Measurements from ENCODE around the gene CHCHD6.

CHCHD6 gene

DNA sequence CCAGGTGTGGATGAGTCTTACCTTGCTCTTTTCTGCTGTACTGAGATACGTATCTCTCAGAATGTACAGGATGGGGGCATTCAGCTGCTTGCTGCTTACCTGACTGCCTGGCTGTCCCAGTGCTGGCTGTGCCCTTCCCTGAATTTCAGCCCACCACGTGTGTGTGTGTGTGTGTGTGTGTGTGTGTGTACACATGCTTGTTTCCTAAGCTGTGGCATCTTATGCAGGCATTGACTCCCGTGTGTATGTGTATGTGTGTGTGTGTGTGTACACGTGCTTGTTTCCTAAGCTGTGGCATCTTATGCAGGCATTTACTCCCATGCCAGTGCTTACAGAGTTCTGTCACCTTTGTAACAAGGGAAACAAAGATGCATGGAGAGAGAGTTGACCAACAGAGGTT is 218.4 kb downstream of the CHCHD6 start:
- DNase-seq (ENCODE audit: low spot score) = no peak

DNA sequence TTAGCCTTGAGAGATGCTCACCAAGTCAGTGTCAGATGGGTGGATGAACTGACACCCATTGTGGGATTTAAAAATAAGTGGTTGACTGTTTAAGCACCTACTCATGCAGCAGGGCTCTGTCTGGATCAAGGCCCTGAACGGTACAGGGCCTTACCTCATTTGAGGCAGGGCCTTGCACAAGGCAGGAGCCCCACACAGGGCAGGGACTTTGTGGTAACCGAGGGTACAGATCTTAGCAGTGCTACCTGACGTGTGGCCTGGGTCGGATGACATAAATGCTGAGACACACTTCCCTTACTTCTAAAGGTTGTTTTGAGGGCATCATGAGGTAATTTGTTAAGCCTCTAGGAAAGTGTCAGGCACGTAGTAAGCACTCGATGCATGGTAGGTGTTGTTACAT is 219.4 kb downstream of the CHCHD6 start:
- DNase-seq (ENCODE audit: low spot score) = no peak

DNA sequence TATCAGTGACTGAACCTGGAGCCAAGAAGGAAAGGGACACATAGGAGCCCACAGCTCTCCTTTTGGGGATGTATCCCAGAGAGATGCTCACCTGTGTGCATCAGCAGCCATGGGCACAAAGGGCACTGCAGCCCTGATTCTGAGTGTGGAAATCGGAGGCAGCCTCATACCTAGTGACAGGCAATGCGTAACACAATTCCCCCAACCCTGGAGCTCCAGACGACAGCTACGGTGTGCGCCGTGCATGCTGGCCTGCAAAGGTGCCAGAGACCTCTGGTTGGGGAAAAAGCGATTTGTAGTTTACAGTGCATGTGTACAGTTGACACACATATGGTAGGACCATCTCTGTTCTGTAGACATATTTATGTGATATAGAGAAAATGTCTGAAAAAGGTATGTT is 219.9 kb downstream of the CHCHD6 start:
- DNase-seq (ENCODE audit: low spot score) = no peak

DNA sequence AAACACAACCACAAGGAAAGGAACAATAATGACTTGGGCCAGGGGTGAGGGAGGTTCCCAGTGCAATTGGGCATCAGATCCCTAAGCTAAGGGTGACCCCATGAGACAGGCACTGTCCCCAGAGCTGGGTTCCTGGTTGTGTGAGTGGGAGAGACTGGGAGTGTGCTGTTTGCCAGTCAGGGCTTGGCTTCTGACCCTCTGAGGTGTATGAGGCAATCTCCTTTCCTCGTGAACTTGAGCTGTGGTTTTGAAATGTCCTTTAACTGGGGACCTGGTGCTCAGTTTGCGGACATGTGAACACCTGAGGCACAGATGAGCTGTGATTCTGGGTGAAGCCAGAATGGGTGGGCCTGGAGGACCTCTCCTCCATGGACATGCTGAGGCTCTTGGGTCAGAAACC is 220.4 kb downstream of the CHCHD6 start:
- no peak for DNase-seq (ENCODE audit: low spot score)

DNA sequence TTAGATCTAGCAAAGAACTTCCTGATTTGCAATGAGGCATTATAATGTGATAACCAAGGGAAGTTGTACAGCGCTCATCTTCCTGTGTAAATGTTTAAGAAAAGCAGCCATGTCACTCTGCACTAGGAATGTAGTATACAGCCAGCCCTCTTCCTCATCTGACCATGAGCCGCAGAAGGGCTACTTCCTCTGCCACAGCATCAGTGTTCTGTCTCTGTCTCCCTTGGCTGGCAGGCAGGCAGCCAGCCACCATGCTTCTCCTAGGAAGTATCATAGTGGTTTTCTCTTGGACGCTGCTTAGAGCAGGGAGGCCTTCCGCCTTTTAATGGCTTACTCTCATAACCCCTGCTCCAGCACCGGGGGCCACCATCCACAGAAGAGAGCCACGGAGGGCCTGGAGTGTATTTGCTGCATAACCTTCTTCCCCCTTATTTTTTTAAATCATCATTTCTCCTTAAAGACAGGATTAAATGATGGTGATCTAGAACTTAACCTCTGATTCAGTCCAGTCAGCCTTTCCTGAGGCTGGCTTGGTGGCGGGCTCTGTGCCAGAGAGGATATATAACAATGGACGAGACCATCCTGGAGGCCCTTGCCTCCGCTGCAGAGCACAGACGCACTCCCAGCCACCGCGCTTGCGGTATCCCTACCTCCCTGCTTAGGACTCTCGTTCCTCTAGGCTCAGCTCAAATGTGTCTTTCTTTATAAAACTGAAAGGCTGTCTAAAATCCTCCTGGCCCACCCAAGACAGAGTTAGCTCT is 221.6 kb downstream of the CHCHD6 start:
- no peak for DNase-seq (ENCODE audit: low spot score)

DNA sequence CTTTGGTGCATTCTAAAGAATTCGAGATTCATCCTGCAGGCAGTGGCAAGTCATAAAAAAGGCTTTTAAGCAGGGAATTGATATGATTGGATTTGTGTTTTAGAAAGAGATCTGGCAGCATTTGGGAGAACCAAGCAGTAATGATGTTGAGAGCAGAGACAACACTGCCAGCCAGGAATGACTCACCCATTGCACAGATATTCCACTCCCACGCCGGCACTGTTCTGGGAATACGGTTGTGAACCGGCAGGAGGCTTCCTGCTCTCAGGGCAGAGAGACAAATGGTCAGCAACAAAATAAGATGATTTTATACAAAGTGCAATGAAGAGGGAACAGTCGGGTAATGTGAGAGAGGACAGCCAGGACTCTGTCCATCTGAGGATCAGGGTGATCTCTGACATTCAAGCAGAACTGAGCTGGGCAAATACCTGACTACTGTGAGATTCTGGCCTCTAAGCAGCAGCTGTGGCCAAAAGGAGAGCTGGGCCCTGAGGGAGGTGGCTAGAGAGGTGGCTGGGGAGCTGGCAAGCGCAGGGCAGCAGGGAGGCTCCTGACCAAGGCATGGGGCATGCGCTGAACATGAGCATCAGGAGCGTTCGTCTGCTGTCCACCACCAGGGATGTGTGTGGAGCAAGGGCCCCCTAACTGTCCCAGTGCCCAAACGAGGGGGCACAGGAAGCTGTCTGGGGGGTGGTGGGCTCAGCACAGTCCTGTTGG is 222.8 kb downstream of the CHCHD6 start:
- peak; percentile 94 for DNase-seq (ENCODE audit: low spot score)

DNA sequence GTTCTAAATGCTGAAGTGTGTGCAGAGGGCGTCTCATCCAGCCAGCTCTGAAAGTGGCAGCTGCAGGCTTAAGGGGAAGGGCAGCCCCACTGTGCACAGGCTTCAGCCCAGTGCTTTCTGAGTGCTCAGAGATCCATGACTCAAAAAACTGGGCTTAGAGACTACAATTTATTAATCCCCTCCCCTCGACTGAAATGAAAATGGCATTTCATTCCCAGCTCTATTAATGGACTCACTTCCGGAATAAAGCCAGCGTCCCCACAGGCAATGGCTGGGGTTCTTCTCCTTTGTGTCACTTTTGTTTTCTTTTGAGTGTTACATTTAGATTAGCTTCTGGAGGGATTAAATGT is 223.3 kb downstream of the CHCHD6 start:
- no peak for DNase-seq (ENCODE audit: low spot score)

DNA sequence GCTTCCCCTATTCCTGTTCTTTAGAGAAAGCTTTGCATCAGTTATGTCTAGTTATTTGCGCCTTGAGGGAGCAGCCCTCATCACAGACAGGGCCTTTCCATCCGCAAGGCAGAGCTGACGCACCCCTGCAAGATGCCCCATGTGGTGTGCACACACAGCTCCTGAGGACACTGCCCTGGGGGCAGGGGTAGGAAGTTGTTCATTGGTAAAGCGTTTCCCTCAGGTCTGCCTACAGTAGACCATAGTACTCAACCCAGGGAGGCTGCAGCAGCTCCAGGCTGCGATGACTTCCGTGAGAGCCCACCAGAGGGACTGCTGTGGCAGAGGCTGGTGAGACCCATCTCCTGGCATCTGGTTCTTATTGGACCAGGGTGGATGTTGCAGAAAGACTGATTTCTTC is 223.8 kb downstream of the CHCHD6 start:
- DNase-seq (ENCODE audit: low spot score) = no peak

DNA sequence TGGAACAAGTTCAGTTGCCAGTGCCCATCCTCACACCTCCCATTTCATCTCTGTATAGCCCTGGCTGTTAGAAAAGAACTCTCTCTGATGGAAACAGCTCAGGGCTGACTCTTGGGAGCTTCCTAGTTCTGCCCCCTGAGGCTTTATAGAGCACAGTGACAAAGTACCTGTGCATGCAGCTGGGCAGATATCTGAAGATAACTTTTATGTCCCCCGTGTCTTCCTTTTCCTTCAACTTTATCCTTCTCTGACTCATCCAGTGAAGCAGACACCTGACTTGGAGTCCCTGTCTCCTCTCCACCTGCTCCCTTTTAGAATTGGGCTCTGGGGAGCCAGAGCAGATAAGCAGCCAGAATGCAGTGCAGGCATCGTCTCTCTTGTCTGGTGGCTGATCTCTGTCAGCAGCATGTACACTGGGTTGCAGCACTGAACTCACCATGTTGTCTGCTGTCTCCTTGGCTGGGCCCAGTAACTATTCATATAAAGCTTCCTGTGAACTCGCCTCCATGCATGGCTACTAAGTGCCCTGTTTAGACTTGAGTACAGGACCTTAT is 225.0 kb downstream of the CHCHD6 start:
- no peak for DNase-seq (ENCODE audit: low spot score)

DNA sequence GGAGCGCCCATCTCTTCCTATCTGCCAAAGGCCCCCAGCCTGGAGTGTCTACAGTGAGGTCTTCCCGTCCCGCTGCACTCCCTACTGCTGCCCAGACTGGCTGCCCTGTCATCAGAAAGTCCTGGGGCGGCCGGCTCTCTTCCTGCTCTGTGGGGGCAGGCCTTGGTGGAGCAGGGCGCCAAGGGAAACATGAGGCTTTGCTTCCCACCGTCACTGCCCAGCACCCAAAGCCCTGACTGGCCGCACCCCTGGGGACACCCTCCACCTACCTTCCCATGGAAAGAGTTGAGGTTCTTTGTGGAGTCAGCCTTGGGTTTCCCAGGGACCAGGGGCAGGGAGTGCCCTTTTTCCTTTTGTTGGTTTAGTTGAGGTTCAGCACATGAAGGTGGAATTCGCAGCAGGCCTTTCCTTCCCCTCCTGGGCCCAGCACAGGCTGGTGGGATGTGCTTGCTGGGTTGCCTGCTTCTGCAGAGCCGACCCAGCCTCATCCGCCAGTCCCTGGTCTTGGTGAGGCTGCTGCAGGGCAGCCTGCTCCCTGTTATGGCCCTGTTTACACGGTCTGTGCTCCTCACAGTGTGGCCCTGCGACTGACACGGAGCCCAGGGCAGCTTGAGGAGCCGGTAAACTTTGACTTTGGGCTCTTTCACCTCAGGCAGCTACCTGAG is 227.0 kb downstream of the CHCHD6 start:
- no peak for DNase-seq (ENCODE audit: low spot score)

DNA sequence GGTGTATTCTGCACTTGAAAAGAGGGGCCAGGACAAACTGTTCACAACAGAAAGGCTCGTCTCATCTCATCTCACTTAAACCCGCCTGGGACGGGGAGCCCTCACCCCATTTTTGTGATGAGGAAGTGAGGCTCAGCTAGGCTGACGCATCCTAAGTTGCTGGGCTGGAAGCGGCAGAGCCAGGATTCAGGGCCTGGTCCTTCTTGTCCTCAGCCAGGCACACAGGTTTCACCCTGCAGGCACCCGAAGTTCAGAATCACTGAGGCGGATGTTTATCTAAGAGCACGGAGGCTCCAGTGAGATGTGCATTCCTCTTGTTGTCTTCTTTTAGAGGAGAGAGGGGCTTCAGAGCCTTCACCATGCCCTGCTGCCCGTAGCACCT is 227.8 kb downstream of the CHCHD6 start:
- no peak for DNase-seq (ENCODE audit: low spot score)

DNA sequence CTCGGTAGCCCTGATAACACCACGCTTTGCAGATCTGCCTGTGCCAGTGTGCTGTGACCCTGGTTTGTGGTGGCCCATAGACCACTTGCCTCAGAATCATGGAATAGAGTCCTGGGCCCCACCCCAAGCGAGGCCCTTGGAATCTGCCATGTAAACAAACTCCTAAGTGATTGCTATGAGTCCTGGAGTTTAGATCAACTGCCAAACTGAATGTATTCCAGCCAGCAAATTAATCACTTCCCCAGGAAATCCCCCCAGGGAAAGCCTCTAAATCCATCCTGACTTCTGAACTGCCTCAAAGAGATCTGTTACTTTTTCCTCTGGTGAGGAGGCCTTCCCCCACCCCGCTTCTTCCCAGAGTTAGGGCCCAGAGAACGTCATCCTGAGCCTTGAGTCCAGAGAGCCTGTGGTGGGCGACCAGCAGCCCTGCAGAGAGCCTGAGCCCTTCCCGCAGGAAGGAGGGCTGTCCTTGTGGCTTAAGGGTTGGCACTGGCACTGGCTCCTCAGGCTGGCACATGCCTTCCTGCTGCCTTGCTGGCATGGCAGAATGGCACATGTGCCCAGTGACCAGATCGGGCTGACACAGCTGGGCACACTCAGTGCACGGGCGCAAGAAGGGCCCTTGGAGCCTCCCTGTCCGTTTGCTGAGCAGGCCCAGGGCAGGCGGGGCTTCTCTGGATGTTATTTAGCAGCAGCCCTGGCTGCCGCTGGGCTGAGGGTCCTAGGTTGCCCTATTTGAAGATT is 228.3 kb downstream of the CHCHD6 start:
- DNase-seq (ENCODE audit: low spot score) = no peak

DNA sequence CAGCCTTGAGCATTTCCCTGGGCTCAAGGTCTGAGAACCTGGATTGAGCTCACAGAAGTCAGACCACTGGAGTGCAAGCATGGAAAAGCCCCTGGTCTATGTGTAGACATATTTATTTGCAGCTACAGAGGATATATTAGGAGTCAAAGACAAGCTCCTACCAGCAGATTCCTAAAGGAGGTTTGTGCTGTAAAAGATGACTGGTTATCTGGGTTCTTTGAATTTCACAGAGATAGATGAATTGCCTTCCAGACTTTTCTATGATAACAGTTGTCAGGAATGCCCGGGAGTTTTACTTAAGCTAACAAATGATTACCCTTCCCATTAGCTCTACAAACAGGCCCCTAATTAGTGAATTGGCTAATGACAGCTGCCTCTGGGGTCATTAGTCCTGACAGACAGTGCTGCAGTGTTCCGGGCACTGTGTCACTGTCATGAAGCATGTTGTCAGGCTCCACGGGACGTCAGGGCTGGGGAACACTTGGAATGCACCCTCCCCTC is 230.0 kb downstream of the CHCHD6 start:
- no peak for DNase-seq (ENCODE audit: low spot score)

DNA sequence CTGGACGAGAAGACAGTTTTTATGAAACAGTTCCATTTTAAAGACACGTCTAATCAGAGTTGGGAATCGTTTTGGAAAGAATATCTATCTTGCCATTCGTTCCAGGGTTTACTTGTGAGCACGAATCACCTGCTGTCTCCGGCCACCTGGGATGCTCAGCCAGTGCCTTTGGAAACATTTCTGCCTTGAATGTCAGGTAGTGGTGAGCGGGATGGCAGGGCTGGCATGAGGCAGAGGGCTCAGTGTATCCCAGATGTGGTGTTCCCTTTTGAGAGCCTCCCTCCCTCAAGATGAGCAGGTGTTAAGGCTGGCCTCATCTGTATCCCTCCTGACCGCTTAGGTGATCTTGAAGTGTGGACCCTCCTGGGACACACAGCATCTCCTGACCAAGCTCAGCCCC is 231.0 kb downstream of the CHCHD6 start:
- no peak for DNase-seq (ENCODE audit: low spot score)

DNA sequence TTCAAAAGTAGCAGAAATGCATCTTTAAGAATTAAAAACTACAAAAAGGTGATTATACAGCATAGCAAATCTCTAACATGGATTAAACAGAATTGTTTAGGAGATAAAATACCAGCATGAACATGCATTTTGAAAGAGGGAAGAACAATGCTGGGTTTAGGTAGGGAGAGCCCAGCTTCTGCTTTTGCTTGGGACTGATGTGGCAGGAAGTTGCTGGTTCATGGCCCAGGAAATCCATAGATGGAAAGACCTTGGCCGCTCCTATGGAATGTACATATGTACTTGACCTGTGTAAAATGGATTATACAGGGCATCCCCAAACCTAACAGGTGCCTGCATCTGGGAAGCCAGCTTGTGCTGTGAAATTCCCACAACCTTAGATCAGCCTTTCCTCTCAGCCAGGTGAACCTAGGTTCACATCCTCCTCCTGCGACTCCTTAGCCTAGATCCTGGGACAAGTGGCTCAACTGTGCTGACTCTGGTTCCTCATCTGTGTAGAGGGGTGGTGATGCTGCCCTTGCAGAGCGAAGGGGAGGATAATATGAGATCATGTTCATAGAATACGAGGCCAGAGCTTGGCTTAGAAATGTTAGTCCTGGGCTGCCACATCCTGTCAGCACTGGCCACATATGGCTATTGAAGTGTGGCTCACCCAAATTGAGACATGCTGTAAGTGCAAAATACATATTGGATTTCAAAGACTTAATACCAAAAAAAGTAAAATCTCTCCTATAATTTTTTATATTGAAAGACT is 231.9 kb downstream of the CHCHD6 start:
- DNase-seq (ENCODE audit: low spot score) = no peak

DNA sequence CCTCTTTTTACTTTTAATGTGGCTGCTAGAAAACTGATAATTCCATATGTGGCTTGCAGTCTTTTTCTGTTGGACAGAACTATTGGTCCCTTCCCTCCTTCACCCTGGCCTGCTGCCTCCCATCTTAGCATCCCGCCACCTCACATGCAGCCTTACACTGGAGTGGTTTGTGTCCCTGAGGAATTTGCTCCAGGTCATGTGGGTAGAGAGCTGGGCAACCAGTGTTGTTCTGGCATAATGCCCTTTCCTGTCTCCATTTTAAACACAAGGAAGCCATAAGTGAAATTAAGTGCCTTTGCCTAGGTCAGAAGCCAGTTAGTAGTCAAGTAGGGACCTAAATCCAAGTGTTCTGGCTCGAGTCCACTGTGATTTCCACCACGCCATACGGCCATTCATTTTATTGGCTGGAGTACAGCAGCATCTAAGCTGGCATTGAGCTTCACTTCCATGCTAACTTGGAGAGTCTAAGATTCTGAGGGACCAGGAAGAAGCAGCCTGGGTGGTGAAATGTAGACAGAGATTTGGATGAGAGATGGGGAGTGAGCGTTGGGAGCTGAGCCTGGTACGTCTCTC is 232.9 kb downstream of the CHCHD6 start:
- DNase-seq (ENCODE audit: low spot score) = no peak

DNA sequence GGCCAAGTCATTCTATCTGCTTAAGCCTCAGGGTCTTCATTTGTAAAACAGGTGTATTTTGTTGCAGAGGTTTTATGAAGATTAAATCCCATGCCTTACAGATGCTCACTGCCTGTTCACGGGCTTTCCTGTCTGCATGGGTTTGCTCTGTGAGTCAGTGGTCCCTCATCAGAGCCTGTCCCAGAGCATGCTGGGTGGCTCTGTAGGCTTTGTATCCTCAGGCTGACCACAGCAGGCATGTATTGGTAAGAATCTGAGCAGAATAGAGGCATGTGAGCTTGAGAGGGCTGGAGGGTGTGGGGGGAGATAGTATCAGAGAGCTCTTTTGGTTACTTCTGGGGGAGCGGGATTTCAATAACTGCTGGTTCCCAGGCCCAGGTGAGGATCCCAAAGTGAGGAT is 233.5 kb downstream of the CHCHD6 start:
- no peak for DNase-seq (ENCODE audit: low spot score)

DNA sequence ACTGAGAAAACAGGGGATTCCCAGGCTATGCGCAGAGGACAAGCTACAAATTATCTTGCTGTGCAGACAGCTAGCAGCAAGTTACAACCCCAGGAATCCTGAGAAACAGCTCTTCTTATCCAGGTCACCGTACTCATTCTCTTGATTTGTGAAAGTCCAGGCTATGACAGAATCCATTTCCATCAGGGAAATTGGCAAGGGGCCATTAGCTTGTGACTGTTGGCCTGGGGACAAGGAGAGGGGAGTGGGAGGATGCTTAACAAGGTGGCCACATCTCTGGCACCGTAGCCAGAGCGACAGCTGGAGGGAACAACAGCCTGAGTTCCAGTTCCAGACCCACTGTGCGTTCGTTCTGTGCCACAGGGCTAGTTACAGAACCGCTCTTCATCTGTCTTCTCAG is 233.9 kb downstream of the CHCHD6 start:
- no peak for DNase-seq (ENCODE audit: low spot score)

DNA sequence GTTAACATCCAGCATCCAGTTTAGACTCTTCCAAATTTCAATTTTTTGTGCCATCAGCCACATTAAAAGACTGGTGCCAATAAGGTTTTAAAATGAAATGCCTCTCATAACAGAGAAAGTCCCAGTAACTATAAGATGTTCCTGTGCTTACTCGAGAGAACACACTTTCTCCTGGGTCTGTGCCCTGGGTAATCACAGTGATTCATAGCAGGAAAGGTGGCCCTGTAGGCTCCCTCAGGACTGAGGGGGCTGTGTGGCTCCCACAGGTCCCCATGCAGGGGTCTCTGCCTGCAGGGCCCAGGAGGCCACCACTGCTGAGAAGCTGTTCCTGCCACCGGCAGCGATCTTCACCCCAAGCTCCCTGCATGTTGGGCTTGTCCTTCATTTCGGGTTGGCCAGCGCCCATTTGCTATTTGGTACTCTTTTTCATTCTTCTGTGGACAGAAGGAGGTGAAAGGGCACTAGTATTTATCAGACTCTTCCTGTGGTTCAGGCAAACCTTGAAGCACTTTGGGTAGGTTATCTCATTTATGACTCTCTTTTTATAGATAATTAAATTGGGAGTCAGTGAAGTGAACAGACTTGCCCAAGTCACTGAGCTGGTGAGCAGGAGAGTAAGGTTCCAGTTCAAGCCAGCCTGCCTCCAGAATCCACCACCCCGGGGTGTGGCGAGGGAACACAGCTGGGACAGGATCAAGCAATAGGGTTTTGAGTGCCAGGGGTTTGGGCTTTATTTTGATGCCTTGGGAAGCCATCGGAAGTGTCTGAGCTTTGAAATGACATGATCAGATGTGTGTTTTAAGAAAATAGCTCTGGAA is 234.7 kb downstream of the CHCHD6 start:
- no peak for DNase-seq (ENCODE audit: low spot score)

DNA sequence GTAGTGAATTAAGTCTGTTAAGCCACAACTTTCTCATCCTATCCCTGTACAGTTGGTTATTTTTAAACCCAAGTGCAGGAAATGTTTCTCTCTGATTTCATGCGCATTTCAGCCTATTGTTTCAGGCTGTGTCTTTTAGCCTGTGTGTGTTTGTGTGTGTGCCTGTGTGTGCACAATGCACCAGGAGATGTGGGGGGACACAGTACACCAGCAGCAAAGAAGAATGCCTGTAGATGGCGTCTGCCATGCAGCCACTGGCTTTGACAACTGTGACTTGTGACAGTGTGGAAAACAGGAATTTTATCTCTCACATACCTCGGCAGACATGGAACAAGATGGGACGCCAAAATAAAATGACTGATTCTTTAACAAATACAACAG is 235.3 kb downstream of the CHCHD6 start:
- no peak for DNase-seq (ENCODE audit: low spot score)
